Transverse colon (tissue), 4 donors: ENCODE measurements around the gene OR2B2. TPM values are rescaled to one million over a fixed set of nuclear protein-coding genes. Genes with fewer than 3 reads are reported as not detected.

Experiments used
- DNase-seq: peaks from one replicate; pipeline ENCODE4 v3.0.0-alpha.2; 2019
- H3K27ac ChIP-seq, 4 donors: fragments of 200-600 bp; sonication (generic); 2 replicates each; pipeline ENCODE4 v1.5.1; 2016 to 2018; ENCODE audit warnings: inconsistent platforms in 4 of 4
- H3K27me3 ChIP-seq: fragments of 200-600 bp; sonication (generic); 2 replicates; pipeline ENCODE4 v1.5.1; 2017; ENCODE audit warnings: inconsistent platforms
- H3K36me3 ChIP-seq, 4 donors: fragments of 200-600 bp; sonication (generic); 2 replicates each; pipeline ENCODE4 v1.5.1; 2017 to 2019; ENCODE audit warnings: inconsistent platforms in 4 of 4
- H3K4me1 ChIP-seq, 4 donors: fragments of 200-600 bp; sonication (generic); 2 replicates each; pipeline ENCODE4 v1.5.1; 2017 to 2020; ENCODE audit warnings: inconsistent platforms in 4 of 4
- H3K4me3 ChIP-seq, 4 donors: fragments of 200-600 bp; sonication (generic); 1 replicate in 1 of 4; 2 replicates in 3 of 4; pipeline versions ENCODE4 v1.5.1 to v1.6.1; 2017 to 2019; ENCODE audit warnings: inconsistent platforms in 4 of 4
- H3K9me3 ChIP-seq, 2 donors: fragments of 200-600 bp; sonication (generic); 2 replicates each; pipeline ENCODE4 v1.5.1; 2017 to 2019; ENCODE audit warnings: inconsistent platforms in 2 of 2
- CTCF ChIP-seq, 5 experiments: fragments of 200-600 bp in 3 of 5; fragments of 450-650 bp in 2 of 5; sonication (generic) in 3 of 5; IDR thresholded peaks; 1 replicate in 2 of 5; 2 replicates in 3 of 5; pipeline ENCODE4 v1.5.1; 2016 to 2017; ENCODE audit warnings: antibody characterized with exemption in 5 of 5, inconsistent platforms in 3 of 5, mild to moderate bottlenecking in 2 of 5, moderate library complexity in 1 of 5
- EP300 ChIP-seq: sonication (generic); formaldehyde crosslinking; IDR thresholded peaks from one replicate; pipeline ENCODE4 v1.6.1; 2017; ENCODE audit warnings: antibody characterized with exemption, low read depth
- POLR2A ChIP-seq: fragments of 450-650 bp; IDR thresholded peaks from one replicate; pipeline ENCODE4 v1.6.1; 2016; ENCODE audit warnings: antibody characterized with exemption, mild to moderate bottlenecking, moderate library complexity
- POLR2AphosphoS5 ChIP-seq, 3 donors: sonication (generic); formaldehyde crosslinking; IDR thresholded peaks; one replicate each; pipeline ENCODE4 v1.6.1; 2016; ENCODE audit warnings: antibody characterized with exemption in 3 of 3
- WGBS, 2 donors: methylation state at CpG; one replicate each; pipeline ENCODE4 v1.1.5; 2018; ENCODE audit warnings: low coverage in 1 of 2; 5-methylcytosine and 5-hydroxymethylcytosine counted together
- in situ Hi-C, 4 donors: fragments of 200-750 bp; cut with MboI; loops; one replicate each; pipeline versions ENCODE4 v1.15.0 to v1.15.1; 2017; ENCODE audit warnings: low sequenced_read_pairs in 3 of 4, low pct_ligation_motif_present in 1 of 4, low pct_unique_long_range_greater_than_20kb in 1 of 4
- intact Hi-C: fragments of 100-400 bp; cut with DNase I; formaldehyde crosslinking; loops from one replicate; pipeline ENCODE4 v1.15.1; 2023; ENCODE audit warnings: low total_unique reads
- total RNA-seq, 4 donors: library from RNA; depleted of rRNA; stranded (reverse); fragments of >200 nt; gene quantifications; one replicate each; pipeline ENCODE4 v1.1.0, GENCODE V29; 2016

Gene OR2B2
- total RNA-seq, 4 donors from 2014 or later: not detected

- in situ Hi-C loops: loop anchor here in 1 of 4 donors (25.0 kb wide), 1 partner anchor 376 kb away; no protein-coding TSS in a partner anchor
- TF ChIP-seq CTCF (IDR thresholded peaks at IDR 0.05) (no peak), EP300 (no peak), POLR2AphosphoS5 (IDR thresholded peaks at IDR 0.05) (no peak), POLR2A (no peak)
- no peak overlapping the region for H3K4me3 ChIP-seq
- H3K9me3 ChIP-seq: no peaks in the 10 kb centered on the region
- H3K36me3 ChIP-seq: no peaks in the 10 kb centered on the region
- H3K27ac ChIP-seq: no peak overlapping the region
- H3K27me3 ChIP-seq: peaks cover 53% of the 10 kb centered on the region
- 86 to 100% methylated on average over 1 to 2 of the region's 2 CpGs for WGBS, 2 donors
- peaks cover 0 to 36% (median 18%) of the 10 kb centered on the region in 4 donors for H3K4me1 ChIP-seq
- DNase-seq: no peak
- intact Hi-C loops: no loop called here
Observed at GRCh38 chr6:27888566-27888965, 23.6 kb downstream of the OR2B2 start.

GRCh38 chr6:27886073-27886472, 26.1 kb downstream of the OR2B2 start:
- Histone ChIP-seq H3K9me3 (no peaks in the 10 kb centered on the region), H3K27me3 (peaks cover 33% of the 10 kb centered on the region), H3K4me1 (peaks cover 0 to 14% (median 7%) of the 10 kb centered on the region in 4 donors), H3K36me3 (no peaks in the 10 kb centered on the region), H3K4me3 (no peak overlapping the region), H3K27ac (no peak overlapping the region)
- no peak for TF ChIP-seq POLR2A
- no peak for TF ChIP-seq CTCF (IDR thresholded peaks at IDR 0.05)
- no peak for TF ChIP-seq POLR2AphosphoS5 (IDR thresholded peaks at IDR 0.05)
- TF ChIP-seq EP300: no peak
- intact Hi-C loops: no loop called here
- in situ Hi-C loops: loop anchor here in 1 of 4 donors (25.0 kb wide), 1 partner anchor 374 kb away; no protein-coding TSS in a partner anchor
- 82 to 90% methylated on average over 2 to 3 of the region's 3 CpGs for WGBS, 2 donors
- no peak for DNase-seq

- WGBS, 2 donors: 97 to 100% methylated on average over 1 of the region's 1 CpG
- intact Hi-C loops: no loop called here
- no peak overlapping the region for H3K4me3 ChIP-seq
- TF ChIP-seq EP300 (no peak), POLR2A (no peak), POLR2AphosphoS5 (IDR thresholded peaks at IDR 0.05) (no peak), CTCF (IDR thresholded peaks at IDR 0.05) (no peak)
- no peak for DNase-seq
- no peak overlapping the region for H3K27ac ChIP-seq
- no peaks in the 10 kb centered on the region for H3K9me3 ChIP-seq
- H3K36me3 ChIP-seq: no peaks in the 10 kb centered on the region
- H3K27me3 ChIP-seq: peaks cover 5% of the 10 kb centered on the region
- H3K4me1 ChIP-seq: no peaks in the 10 kb centered on the region
- in situ Hi-C loops: loop anchor here in 1 of 4 donors (25.0 kb wide), 1 partner anchor 371 kb away; no protein-coding TSS in a partner anchor
Observed at GRCh38 chr6:27883136-27883535, 29.1 kb downstream of the OR2B2 start.

- no peaks in the 10 kb centered on the region for H3K4me1 ChIP-seq
- in situ Hi-C loops (loop anchor here in 1 of 4 donors (25.0 kb wide), 1 partner anchor 370 kb away; no protein-coding TSS in a partner anchor), intact Hi-C loops (no loop called here)
- no peak for DNase-seq
- H3K36me3 ChIP-seq: no peaks in the 10 kb centered on the region
- H3K27me3 ChIP-seq: peaks cover under 1% of the 10 kb centered on the region
- no peaks in the 10 kb centered on the region for H3K9me3 ChIP-seq
- TF ChIP-seq POLR2A: no peak
- TF ChIP-seq POLR2AphosphoS5 (IDR thresholded peaks at IDR 0.05): no peak
- no peak for TF ChIP-seq CTCF (IDR thresholded peaks at IDR 0.05)
- TF ChIP-seq EP300: no peak
- H3K27ac ChIP-seq: no peak overlapping the region
- 71 to 84% methylated on average over 4 to 5 of the region's 5 CpGs for WGBS, 2 donors
- H3K4me3 ChIP-seq: no peak overlapping the region
Observed at GRCh38 chr6:27882624-27883023, 29.6 kb downstream of the OR2B2 start.
